ENCODE results near the gene RFXAP.

Gene RFXAP

GRCh38 chr13:36788276-36788675, 30.7 kb upstream of the RFXAP start:
- Histone ChIP-seq H3K4me1 (ENCODE audit: insufficient read depth, low read length, severe bottlenecking) (no peaks in the 10 kb centered on the region), H3K4me2 (ENCODE audit: low read length) (no peak overlapping the region), H3F3A (ENCODE audit: insufficient read depth, low read length) (no peaks in the 10 kb centered on the region), H3K79me2 (ENCODE audit: insufficient read depth, low read length) (no peaks in the 10 kb centered on the region), H3K27ac (ENCODE audit: low read depth, low read length, poor library complexity, severe bottlenecking) (no peak overlapping the region), H3K9me3 (ENCODE audit: low read length) (no peaks in the 10 kb centered on the region), H3K4me3 (ENCODE audit: low read depth, low read length, poor library complexity, severe bottlenecking) (no peak overlapping the region), H4K20me1 (ENCODE audit: insufficient read depth, low read length) (no peaks in the 10 kb centered on the region), H3K9ac (ENCODE audit: low read length) (no peak overlapping the region), H3K9me2 (ENCODE audit: low read depth, low read length) (no peaks in the 10 kb centered on the region), H3K36me3 (ENCODE audit: insufficient read depth, low read length) (no peaks in the 10 kb centered on the region), H2AFZ (ENCODE audit: low read length) (no peak overlapping the region), H3K27me3 (ENCODE audit: insufficient read depth, low read length) (no peaks in the 10 kb centered on the region)
- TF ChIP-seq EZH2 (IDR thresholded peaks at IDR 0.05; ENCODE audit: borderline replicate concordance, low read length), result no peak
- TF ChIP-seq, protein P1, sequence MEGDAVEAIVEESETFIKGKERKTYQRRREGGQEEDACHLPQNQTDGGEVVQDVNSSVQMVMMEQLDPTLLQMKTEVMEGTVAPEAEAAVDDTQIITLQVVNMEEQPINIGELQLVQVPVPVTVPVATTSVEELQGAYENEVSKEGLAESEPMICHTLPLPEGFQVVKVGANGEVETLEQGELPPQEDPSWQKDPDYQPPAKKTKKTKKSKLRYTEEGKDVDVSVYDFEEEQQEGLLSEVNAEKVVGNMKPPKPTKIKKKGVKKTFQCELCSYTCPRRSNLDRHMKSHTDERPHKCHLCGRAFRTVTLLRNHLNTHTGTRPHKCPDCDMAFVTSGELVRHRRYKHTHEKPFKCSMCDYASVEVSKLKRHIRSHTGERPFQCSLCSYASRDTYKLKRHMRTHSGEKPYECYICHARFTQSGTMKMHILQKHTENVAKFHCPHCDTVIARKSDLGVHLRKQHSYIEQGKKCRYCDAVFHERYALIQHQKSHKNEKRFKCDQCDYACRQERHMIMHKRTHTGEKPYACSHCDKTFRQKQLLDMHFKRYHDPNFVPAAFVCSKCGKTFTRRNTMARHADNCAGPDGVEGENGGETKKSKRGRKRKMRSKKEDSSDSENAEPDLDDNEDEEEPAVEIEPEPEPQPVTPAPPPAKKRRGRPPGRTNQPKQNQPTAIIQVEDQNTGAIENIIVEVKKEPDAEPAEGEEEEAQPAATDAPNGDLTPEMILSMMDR (IDR thresholded peaks at IDR 0.05; ENCODE audit: low read length), result no peak

- Histone ChIP-seq H3F3A (ENCODE audit: insufficient read depth, low read length) (no peaks in the 10 kb centered on the region), H3K9me2 (ENCODE audit: low read depth, low read length) (no peaks in the 10 kb centered on the region), H3K4me3 (ENCODE audit: low read depth, low read length, poor library complexity, severe bottlenecking) (no peak overlapping the region), H2AFZ (ENCODE audit: low read length) (no peak overlapping the region), H3K4me1 (ENCODE audit: insufficient read depth, low read length, severe bottlenecking) (no peaks in the 10 kb centered on the region), H3K79me2 (ENCODE audit: insufficient read depth, low read length) (no peaks in the 10 kb centered on the region), H3K9me3 (ENCODE audit: low read length) (no peaks in the 10 kb centered on the region), H3K9ac (ENCODE audit: low read length) (no peak overlapping the region), H3K27ac (ENCODE audit: low read depth, low read length, poor library complexity, severe bottlenecking) (no peak overlapping the region), H3K27me3 (ENCODE audit: insufficient read depth, low read length) (no peaks in the 10 kb centered on the region), H3K36me3 (ENCODE audit: insufficient read depth, low read length) (no peaks in the 10 kb centered on the region), H3K4me2 (ENCODE audit: low read length) (no peak overlapping the region), H4K20me1 (ENCODE audit: insufficient read depth, low read length) (no peaks in the 10 kb centered on the region)
- TF ChIP-seq EZH2 (IDR thresholded peaks at IDR 0.05; ENCODE audit: borderline replicate concordance, low read length), result no peak
- TF ChIP-seq, protein P1 (IDR thresholded peaks at IDR 0.05; ENCODE audit: low read length), result no peak
Measured at GRCh38 chr13:36789061-36789460, 30.0 kb upstream of the RFXAP start.

GRCh38 chr13:36789730-36790129, 29.3 kb upstream of the RFXAP start:
- H4K20me1 ChIP-seq (ENCODE audit: insufficient read depth, low read length), result no peaks in the 10 kb centered on the region
- no peaks in the 10 kb centered on the region for H3K27me3 ChIP-seq (ENCODE audit: insufficient read depth, low read length)
- no peaks in the 10 kb centered on the region for H3F3A ChIP-seq (ENCODE audit: insufficient read depth, low read length)
- H2AFZ ChIP-seq (ENCODE audit: low read length), result no peak overlapping the region
- H3K4me3 ChIP-seq (ENCODE audit: low read depth, low read length, poor library complexity, severe bottlenecking), result no peak overlapping the region
- no peaks in the 10 kb centered on the region for H3K4me1 ChIP-seq (ENCODE audit: insufficient read depth, low read length, severe bottlenecking)
- no peaks in the 10 kb centered on the region for H3K9me3 ChIP-seq (ENCODE audit: low read length)
- H3K9ac ChIP-seq (ENCODE audit: low read length), result no peak overlapping the region
- no peak overlapping the region for H3K4me2 ChIP-seq (ENCODE audit: low read length)
- H3K9me2 ChIP-seq (ENCODE audit: low read depth, low read length), result no peaks in the 10 kb centered on the region
- H3K27ac ChIP-seq (ENCODE audit: low read depth, low read length, poor library complexity, severe bottlenecking), result no peak overlapping the region
- TF ChIP-seq, protein P1 (IDR thresholded peaks at IDR 0.05; ENCODE audit: low read length), result no peak
- no peak for TF ChIP-seq EZH2 (IDR thresholded peaks at IDR 0.05; ENCODE audit: borderline replicate concordance, low read length)
- H3K79me2 ChIP-seq (ENCODE audit: insufficient read depth, low read length), result no peaks in the 10 kb centered on the region
- H3K36me3 ChIP-seq (ENCODE audit: insufficient read depth, low read length), result no peaks in the 10 kb centered on the region

Data from OCI-LY1 (cell line).